Nephron (organoid): Measurements from ENCODE around the gene ESYT1.

Experiments
- H3K27ac Mint-ChIP-seq, 3 experiments: 2 replicates each; pipeline ENCODE4 v1.8.0; 2020; ENCODE audit warnings: mixed read lengths in 3 of 3, mild to moderate bottlenecking in 2 of 3, moderate library complexity in 1 of 3
- H3K27me3 Mint-ChIP-seq: 2 replicates; pipeline ENCODE4 v1.8.0; 2021; ENCODE audit warnings: low read depth, mild to moderate bottlenecking, moderate library complexity, mixed read lengths
- H3K36me3 Mint-ChIP-seq: 2 replicates; pipeline ENCODE4 v1.8.0; 2020; ENCODE audit warnings: low read depth, mixed read lengths
- H3K4me1 Mint-ChIP-seq: 2 replicates; pipeline ENCODE4 v1.8.0; 2020; ENCODE audit warnings: mixed read lengths
- H3K4me3 Mint-ChIP-seq, 3 experiments: 2 replicates each; pipeline ENCODE4 v1.8.0; 2020; ENCODE audit warnings: mild to moderate bottlenecking in 3 of 3, mixed read lengths in 3 of 3, moderate library complexity in 2 of 3
- H3K9me3 Mint-ChIP-seq: 2 replicates; pipeline ENCODE4 v1.8.0; 2020; ENCODE audit warnings: mixed read lengths
- CTCF ChIP-seq, 3 experiments: fragments of 200-600 bp; sonication (generic); IDR thresholded peaks; one replicate each; pipeline ENCODE4 v1.5.0; 2021; ENCODE audit warnings: antibody characterized with exemption in 3 of 3; ENCODE audit not compliant: unreplicated experiment in 3 of 3

Gene ESYT1

GRCh38 chr12:56080556-56081138 lies 47.4 kb upstream of the ESYT1 start:
- peaks cover 44% of the 10 kb centered on the region for H3K27me3 Mint-ChIP-seq
- peak overlapping the region; percentile 85 to 96 (median 85) for H3K27ac Mint-ChIP-seq
- H3K4me3 Mint-ChIP-seq = peak overlapping the region; percentile 88 to 96 (median 89)
- peaks cover 8% of the 10 kb centered on the region for H3K36me3 Mint-ChIP-seq
- TF ChIP-seq CTCF (IDR thresholded peaks at IDR 0.05; ENCODE audit: unreplicated experiment in 3 of 3) = no peak
- peaks cover 16% of the 10 kb centered on the region for H3K4me1 Mint-ChIP-seq
- H3K9me3 Mint-ChIP-seq = no peaks in the 10 kb centered on the region

GRCh38 chr12:56081393-56082347 lies 46.4 kb upstream of the ESYT1 start:
- no peak for TF ChIP-seq CTCF (IDR thresholded peaks at IDR 0.05; ENCODE audit: unreplicated experiment in 3 of 3)
- H3K4me1 Mint-ChIP-seq = peaks cover 20% of the 10 kb centered on the region
- H3K27ac Mint-ChIP-seq = peak overlapping the region; percentile 85 to 96 (median 85)
- peaks cover 8% of the 10 kb centered on the region for H3K36me3 Mint-ChIP-seq
- peaks cover 44% of the 10 kb centered on the region for H3K27me3 Mint-ChIP-seq
- H3K9me3 Mint-ChIP-seq = no peaks in the 10 kb centered on the region
- peak overlapping the region; percentile 88 to 96 (median 89) for H3K4me3 Mint-ChIP-seq

- peak overlapping the region; percentile 88 to 96 (median 89) for H3K4me3 Mint-ChIP-seq
- peaks cover 20% of the 10 kb centered on the region for H3K4me1 Mint-ChIP-seq
- H3K36me3 Mint-ChIP-seq = peaks cover 8% of the 10 kb centered on the region
- TF ChIP-seq CTCF (IDR thresholded peaks at IDR 0.05; ENCODE audit: unreplicated experiment in 3 of 3) = no peak
- peak overlapping the region; percentile 85 to 96 (median 85) for H3K27ac Mint-ChIP-seq
- peaks cover 41% of the 10 kb centered on the region for H3K27me3 Mint-ChIP-seq
- no peaks in the 10 kb centered on the region for H3K9me3 Mint-ChIP-seq
Observed at GRCh38 chr12:56082382-56082781, 45.7 kb upstream of the ESYT1 start.

- Mint-ChIP-seq H3K36me3 (peaks cover 14% of the 10 kb centered on the region), H3K27ac (peak overlapping the region in 1 of 3 experiments; percentile 85), H3K4me3 (peak overlapping the region in 2 of 3 experiments; percentile 89 to 96), H3K27me3 (peaks cover 41% of the 10 kb centered on the region), H3K4me1 (peaks cover 20% of the 10 kb centered on the region), H3K9me3 (no peaks in the 10 kb centered on the region)
- TF ChIP-seq CTCF (IDR thresholded peaks at IDR 0.05; ENCODE audit: unreplicated experiment in 3 of 3) = no peak
Observed at GRCh38 chr12:56082967-56083366, 45.1 kb upstream of the ESYT1 start.

GRCh38 chr12:56084958-56085543 lies 43.0 kb upstream of the ESYT1 start:
- Mint-ChIP-seq H3K4me1 (peaks cover 15% of the 10 kb centered on the region), H3K27me3 (peaks cover 25% of the 10 kb centered on the region), H3K4me3 (peak overlapping the region in 1 of 3 experiments; percentile 45), H3K9me3 (no peaks in the 10 kb centered on the region), H3K36me3 (peaks cover 15% of the 10 kb centered on the region), H3K27ac (no peak overlapping the region)
- TF ChIP-seq CTCF (IDR thresholded peaks at IDR 0.05; ENCODE audit: unreplicated experiment in 3 of 3) = no peak
